IPS-NIHi7 (cell line): Measurements from ENCODE around the gene ALKBH3.

ENCODE experiments used
- DNase-seq: peaks from one replicate; pipeline ENCODE4 v3.0.0; 2012; ENCODE audit warnings: mixed read lengths; ENCODE audit errors: extremely low spot score

ALKBH3 gene

DNA sequence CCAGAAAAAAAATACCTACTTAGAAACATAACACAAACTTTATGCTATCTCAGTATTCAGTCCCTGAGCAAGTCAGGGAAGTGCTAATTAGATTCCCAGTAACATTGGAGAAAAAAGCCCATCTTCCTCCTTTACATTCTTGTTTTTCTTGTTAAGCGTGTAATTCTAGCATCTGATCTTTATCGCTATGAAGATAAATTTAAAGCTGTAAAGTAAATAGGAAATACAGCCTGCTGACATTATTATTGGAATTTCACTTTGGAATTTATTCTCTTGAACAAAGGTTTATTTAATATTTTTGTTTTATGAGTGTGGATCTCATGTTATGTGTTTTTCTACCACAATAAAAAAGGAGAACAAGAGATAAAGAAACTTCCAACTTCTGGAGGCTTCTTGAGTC is 13.9 kb downstream of the ALKBH3 start:
- DNase-seq, result no peak

DNA sequence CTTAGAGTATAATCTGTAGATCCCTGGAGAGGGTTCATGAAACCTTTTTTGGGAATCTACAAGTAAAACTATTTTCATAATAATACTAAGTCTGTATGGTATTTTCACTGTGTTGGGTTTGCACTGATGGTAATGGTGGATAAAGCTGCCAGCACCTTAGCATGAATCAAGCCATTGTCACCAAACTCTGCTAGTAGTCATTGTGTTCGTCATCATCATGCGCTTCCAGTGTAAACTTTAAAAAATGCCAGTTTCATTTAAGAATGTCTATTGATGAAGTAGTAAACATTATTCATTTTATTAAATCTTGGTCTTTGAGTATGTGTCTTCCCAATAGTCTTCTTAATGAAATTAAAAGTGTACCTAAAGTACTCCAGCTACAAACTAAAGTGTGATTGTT is 15.0 kb downstream of the ALKBH3 start:
- DNase-seq, result no peak

DNA sequence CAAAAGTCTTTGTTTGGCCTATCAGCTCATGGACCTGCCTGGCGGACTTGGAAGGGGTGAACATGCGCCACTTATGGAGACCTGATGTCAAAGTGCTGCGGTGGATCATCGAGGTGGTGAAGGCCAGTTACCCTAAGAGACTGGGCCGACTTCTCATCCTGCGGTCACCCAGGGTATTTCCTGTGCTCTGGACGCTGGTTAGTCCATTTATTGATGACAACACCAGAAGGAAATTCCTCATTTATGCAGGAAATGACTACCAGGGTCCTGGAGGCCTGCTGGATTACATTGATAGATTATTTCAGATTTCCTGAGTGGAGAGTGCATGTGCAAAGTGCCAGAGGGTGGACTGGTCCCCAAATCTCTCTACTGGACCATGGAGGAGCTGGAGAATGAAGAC is 17.9 kb downstream of the ALKBH3 start:
- no peak for DNase-seq

DNA sequence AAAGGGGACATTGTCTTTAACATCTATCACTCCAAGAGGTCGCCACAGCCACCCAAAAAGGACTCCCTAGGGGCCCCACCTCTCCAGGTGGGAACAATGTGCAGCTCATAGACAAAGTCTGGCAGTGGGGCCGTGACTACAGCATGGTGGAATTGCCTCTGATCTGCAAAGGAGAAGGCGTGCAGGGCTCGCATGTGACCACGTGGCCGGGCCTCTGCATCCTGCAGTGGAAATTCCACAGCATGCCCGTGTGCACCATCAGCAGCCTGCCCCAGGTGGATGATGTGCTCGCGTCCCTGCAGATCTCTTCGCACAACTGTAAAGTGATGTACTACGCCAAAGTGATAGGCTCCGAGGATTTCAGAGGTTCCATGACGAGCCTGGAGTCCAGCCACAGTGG is 18.5 kb downstream of the ALKBH3 start:
- no peak for DNase-seq

DNA sequence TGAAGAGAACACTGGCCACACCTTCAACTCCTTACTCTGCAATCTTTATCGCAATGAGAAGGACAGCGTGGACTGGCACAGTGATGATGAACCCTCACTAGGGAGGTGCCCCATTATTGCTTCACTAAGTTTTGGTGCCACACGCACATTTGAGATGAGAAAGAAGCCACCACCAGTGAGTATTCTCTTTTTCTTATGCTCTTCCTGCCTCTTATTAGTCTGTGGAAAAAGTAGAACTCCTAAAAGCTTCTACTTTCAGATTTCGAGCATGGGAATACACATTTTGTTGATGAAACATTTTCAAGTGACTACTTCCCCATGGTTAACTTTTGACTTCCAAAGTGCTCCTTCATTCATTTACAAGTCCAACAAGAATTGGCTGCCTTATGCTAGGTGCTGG is 20.9 kb downstream of the ALKBH3 start:
- no peak for DNase-seq

DNA sequence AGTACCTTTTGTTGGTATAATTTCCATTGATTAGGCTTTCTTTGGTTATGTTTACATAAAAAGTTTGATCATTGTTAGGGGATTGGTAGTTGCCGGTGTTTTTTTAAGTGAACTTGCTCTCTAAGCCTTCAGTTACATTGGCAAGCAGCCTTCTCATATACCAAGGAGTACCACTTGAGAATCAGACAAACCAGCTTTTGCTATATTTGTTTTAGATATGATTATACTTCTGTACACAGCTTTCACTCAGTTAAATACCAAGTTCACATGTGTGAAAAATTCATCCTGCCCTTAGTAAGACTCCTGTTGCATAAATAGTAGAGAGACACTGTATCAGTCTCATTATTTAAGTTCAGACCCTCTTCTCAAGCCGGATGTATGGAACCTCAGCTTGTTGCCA is 22.4 kb downstream of the ALKBH3 start:
- DNase-seq, result no peak

DNA sequence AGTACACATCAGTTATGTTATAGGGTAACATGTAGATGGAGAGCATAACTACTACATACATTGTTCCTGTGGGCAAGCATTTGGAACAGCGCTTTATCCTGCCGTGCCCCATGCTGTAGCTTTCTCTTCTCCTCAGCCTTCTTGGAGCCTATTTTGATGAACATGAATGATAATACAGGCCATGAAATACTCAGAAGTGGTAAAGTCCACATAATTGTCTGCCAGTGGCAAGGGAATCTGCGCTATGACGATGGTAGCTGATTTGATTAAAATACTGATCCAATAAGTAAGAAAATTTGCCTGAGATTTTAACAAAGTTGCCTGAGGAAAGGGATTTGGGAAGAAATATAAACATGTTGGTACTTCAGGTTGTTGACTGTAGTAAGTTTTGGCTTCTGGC is 23.3 kb downstream of the ALKBH3 start:
- DNase-seq, result no peak

DNA sequence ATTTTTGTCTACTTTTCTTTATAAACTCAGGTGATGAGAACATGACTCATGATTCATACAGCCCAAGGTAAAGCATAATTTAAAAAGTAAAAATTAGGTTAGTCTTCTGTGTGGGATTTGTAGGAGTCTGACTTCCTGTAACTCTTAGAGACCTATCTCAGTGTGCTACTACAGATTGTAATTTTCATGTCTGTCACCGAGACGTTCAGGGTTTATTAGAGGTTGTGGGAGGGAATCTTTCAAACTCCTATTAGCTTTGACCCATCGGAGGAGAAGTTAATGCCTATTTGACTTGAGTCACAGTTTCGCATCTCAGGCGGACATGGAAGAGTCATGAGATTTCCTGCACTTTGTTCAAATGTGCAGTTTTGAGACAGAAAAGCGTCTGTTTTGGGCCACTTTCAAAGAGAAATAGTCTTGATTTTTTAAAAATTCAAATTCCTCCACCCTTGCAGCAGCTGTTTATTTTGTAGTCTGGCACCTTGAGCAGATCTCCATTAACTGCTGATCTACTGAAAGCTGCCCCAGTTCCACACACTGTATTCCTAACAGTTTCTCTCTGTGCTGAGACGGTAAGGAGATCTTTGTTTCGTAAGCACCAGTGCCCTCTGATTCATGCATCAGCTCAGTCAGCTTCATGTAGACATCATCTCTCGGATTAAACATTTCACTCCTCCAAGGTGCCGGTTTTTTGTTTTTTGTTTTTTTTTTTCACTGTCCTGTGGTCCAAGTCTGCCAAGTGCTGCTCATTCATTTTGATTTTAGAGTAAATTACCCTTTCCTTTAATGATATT is 24.3 kb downstream of the ALKBH3 start:
- DNase-seq, result no peak

DNA sequence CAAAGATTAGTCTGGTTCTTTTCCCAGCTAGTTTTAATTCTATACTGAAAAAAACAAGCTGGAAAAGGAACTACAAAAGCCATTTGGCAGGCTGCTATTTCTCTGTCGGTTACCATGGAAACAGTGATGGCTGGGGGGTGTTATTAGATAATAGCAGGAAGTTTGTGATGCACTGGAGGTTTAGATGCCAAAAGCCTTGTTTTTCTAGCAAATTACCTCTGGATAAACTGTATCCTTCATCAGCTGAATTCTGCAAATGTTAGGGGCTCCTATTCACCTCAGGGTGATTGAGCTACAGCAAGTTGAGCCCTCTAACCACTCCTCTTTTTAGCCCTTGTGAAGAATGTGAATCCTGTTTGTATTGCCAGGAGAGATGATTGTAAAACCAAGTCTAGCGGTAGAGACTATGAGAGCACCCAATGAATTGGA is 25.2 kb downstream of the ALKBH3 start:
- no peak for DNase-seq

DNA sequence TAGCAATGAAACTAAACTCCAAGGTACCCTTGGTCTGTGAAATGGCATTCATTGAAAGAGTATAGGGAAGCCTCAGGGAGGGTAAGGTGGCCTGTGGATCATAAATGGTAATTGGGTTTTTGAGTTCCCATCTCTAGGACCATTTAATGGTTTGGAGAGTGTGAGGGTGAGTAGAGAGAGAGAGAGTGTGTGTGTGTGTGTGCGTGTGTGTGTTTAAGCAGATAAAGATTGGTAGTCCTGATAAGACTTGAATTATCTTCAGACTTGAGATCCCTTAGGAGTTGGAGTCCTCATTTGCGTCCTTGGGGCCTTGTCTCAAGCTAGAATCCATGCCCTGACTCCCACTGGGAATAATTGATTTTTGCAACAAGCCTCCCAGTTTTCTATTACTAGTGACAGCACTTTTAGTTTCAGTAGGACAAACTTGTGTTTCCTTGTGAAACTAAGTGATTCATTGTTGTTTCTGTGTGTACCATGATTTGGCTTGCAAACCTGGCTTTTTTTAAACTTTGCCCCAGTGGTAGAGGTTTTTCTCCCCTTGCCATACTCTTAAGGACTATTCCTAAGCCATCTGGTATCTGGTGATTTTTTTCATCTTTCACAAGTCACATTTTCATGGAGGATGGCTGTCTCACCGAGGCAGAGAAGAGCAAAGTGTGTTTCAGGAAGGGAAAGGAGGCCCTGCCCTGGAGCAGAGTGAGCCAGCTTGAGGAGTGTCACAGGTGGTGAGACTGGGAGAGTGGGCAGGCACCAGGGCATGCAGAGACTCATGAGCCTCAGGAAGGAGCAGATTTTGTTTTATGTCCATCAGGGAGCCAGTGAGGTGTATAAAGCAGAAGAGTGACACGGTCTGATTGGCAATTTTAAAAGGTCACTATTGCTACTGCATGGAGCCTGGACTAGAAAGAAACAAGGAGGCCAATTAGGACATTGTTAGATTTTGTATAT is 26.7 kb downstream of the ALKBH3 start:
- no peak for DNase-seq

DNA sequence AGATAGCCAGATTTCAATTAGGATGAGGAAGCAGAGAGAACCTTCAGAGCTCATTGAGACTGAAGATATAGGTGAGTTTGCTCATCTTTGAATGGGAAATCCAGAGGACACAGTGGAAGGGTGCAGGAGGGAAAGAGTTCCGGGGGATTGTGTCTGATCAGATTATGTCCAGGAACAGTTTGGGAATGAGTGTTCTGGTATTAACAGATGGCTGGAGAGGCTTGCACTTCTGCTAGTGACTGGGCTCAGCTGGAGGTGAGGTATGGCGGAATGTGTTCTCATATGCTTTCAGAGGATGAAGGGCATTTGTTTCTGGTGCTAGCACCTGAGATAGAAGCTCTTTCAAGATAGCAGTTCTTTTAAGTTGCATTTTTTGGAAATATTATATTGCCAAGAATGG is 27.6 kb downstream of the ALKBH3 start:
- no peak for DNase-seq

DNA sequence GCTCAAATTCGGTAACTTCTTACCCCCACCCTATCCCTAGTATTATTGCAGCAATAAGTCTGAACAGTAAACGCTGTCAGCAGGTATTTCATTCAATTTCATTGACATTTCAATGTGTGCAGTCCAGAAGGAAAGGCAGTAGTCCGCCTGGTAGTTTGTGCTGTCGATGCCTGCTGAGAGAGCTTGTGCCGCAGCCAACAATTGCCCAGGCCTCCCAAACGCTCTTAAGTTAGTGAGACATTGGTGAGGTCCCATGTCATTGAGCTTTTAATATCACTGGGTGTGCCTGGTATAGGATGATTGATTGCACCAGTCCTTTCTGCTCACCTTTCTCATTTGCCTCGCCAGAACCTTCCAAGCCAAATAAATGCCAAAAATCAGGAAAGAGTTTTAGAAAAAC is 28.1 kb downstream of the ALKBH3 start:
- DNase-seq, result no peak

DNA sequence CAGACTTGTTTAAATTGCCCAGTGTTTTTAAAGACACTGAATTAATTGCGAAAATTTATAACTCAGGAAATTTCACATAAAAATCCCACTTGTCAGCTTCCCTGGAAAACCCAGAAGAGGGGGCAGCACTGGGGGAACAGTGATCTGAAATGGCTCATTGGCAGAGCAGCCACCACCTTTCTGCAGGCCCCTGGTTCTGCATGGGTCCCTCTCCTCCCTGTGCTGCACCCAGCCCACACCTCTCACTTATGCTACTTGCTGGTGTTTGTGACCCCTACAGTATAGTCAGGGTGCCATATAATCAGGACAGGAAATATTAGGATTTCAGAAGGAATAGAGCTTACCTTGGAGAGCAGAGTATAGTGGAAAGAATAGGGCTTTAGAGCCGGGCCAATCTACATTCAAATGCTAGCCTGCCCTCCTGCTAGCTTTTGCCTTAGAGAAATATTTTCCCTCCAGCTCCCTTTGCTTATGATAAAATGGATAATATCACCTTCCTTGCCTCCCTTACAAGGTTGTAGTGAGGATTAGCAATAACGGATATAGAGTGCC is 33.3 kb downstream of the ALKBH3 start:
- no peak for DNase-seq

DNA sequence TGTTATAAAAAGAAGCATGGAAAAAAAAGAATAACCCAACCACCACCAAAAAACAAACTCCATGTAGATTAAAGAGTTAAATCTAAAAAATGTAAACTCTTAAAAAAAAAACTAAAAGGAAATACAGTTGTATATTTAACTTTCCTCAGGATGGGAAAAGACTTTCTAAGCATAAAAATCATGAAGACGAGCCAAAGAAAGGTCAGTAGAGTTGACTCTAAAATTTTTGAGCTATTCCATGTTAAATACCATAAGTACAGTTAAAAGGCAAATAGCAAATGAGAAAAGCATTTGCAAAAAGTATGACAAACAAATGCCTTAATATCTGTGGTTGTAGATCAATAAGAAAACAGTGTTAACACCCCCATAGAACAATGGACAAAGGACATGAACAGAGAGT is 33.8 kb downstream of the ALKBH3 start:
- no peak for DNase-seq

DNA sequence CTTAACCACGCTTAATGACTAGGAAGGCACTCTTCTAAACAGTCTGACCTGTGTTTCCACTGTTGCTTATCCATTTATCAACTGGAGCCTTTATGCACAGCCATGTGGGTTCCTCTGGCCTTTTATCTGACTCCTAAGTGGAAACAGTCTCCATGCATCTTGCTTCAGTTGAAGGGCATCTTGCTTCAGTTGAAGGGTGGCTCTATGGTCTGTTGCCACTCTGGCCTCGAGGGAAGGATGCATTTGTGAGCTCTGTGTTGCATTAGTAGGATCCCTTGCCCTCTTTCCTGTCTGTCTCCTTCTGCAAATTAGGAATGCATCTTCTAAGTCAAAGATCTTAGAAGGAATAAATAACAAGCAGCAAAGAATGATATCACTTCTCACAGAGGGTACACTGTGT is 36.0 kb downstream of the ALKBH3 start:
- no peak for DNase-seq

DNA sequence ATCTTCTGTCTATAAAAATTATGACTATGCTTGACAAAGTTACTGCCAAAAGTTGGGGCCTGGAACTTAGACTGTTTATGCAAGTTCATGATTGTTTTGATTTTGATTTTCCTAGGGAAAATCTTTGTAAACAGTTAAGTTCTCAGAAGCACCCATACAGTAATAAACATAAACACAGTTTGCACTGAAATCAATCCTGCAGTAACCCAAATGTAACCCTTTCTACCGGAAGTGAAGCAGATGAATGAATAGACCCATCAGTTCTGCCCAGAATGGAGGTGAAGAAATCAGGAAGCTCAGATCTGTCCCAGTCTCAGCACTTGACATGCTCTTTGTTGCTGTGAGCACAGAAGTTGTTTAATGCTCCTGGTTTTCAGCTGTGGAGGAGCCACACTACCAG is 37.2 kb downstream of the ALKBH3 start:
- DNase-seq, result no peak

DNA sequence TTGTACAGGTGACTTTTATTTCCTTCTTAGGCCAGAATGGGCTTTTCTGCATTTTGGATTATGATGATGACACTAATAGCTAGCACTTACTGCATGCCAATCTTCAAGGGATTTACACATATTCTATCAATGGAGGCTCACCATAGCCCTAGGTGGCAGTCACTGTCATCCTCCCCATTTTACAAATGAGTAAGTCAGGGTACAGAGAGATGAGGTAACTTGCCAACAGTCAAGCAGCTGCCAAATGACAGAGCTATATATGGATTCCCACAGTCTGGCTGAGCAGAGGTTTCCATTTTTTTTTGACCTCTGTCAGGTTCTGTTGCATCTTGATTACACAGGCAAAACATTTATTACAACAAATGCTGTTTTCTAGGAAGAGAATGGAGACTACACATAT is 38.0 kb downstream of the ALKBH3 start:
- no peak for DNase-seq

DNA sequence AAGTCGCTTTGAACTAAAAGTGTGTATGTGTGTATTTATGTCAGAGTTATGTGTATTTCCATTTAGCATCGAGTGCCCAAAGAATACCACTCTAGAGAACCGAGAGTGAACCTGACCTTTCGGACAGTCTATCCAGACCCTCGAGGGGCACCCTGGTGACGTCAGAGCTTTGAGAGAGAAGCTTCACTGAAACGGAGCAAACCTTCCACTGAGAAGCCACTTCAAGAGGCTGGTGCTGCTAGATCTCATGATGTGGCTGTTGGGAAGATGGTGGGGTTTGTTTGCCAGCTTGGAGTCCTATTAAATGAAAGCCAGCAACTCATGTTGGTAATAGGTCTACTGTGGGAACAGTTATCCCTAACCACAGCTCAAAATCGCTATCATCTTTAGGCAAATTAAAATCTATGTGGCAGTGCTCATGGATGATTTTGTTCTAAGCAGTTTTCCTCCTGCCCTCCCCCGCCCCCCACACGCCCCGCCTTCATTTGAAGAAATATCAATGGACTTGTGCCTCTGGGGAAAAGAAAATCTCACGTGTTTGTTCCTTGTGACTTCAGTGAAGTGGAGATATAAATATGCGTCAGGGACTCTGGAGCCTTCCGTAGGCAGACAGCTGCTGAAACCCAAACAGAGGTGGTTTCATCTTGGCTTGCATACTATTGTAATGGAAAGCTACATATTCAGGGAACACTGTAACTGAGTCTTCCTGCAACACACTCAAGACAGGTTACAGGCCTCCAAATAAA is 39.4 kb downstream of the ALKBH3 start:
- no peak for DNase-seq

DNA sequence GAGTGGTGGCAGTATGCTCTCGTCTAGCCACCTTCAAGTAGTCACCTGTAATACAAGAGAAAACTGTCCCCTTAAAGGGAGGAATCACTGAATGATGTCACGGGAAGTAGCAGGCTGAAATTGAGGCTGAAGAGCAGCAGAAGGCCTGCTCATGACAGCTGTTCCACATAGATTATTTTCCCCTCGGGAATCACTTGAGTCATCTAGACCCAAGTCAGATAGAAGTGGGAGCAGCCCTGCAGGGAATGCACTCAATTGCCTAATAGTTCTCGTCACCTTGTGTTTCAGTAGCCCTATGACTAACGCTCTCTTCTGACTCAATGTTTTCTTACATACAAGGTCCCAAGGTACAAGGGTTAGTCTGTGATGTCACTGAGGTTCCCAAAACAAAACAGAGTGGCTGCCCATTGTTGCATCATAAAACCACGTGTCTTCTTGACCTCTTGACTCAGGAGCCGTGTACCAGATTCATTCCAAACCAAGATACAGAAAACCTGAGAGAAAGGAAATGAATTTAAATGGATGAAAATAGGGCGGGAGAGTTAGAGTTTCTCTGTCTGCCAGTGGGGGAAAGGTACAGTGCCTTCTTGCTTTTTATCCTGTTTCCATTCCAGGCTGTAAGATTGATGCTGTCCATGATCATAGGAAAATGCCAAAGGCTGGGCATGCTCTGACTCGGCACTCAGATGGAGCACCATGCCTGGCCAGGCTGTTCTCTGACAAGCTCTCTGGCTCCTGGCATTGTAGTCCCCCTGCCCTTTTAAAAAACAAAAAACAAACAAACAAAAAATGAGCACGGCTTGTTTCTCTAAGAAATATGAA is 40.2 kb downstream of the ALKBH3 start:
- DNase-seq, result no peak

DNA sequence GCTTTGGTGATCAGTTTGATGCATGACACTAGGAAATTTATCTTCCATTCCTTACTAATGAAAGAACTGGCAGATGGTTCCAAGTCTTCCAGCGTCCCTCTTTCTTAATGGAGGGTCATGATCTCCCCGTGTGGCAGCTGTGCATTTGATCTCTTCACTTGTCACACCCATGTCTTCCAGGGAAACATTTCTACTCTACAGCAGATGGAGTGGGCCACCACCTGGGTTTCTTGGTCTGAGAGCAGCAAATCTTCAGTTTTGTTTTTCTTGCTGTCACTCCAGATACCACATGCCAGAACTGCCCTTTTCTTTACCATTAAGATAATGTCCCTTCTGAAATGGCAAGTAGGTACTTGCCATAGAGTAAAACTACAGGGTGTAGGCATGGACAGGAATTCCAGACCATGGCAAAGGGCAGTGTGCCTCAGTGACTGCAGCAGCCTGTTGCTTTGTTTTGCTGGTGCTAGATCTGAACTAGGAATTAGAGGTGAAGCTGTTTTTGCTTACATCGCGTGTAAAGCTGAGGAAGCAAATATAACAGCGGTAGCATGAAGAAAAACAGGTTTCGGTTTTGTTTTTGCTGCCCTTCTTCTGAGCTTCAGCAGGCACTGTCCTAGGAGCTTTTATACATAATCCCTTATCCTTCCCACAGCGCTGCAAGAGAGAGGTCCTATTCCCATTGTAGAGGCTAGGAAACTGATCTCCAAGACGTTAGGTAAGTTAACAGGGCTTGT is 41.1 kb downstream of the ALKBH3 start:
- DNase-seq, result no peak

DNA sequence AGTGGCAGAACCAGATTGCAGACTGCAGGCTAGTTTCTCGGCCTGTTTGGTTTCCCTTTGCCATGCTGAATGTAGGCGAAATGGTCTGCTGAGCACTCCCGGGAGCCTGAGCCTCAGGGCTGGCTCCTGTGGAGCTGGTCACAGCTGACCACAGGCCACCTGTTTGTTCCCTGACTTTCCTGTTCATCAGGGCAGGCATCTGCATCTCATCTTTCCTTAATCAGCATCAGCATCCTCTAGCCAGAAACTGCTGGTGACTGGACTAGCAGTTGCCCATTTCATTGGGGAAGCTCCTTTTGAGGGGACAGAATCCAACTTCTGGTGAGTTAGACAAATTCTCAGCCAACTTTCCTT is 41.6 kb downstream of the ALKBH3 start:
- DNase-seq, result no peak
